HG02970 (cell line): ENCODE data around the gene CSRP1.
"Not testable (repeated sequence)": the region's sequence is repeated elsewhere in the genome, so short reads cannot be mapped to it uniquely, and the experiment has no call there.

Experiments
- ATAC-seq: cut with Tn5 transposase; IDR thresholded peaks from one replicate; pipeline ENCODE4 v1.9.1; 2021; ENCODE audit warnings: mild to moderate bottlenecking, moderate library complexity, moderate number of reproducible peaks; ENCODE audit not compliant: unreplicated experiment, low FRiP score

Gene CSRP1

DNA sequence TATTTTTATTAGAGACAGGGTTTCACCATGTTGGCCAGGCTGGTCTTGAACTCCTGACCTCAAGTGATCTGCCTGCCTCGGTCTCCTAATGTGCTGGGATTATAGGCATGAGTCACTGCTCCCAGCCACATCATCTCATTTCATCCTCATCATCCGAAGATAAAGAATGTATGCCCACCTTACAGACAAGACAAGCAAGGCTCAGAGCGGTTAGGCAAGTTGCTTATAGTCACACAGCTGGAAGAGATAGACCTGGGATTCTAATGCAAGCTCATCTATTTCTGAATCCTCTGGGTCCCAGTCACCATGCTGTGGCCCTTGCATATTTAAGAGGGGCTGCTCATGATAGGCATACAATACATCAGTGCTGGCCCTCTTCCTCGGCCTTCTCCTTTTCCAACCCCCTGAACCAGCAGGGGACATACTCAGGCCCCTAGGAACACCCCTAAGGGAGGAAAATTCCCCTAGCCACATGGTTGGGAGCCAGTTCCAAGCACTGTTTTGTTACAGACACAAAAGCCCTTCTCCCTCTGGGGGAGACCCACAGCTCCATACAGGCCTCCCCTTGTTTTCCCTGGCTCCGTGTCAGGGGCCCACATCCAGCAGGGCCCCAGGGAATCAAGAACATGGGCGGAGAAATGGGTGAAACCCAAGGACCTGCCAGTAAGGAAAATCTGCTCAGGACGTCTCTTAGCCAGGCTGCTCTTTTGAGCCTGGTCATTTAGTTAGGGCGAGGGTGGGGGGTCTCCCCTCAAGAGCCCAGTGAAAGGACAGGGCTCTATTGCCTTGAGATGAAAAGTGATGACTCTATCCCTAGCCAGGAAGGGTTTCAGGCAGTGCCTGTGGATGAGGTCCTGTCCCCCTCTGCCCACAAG, 6.9 kb downstream of the CSRP1 start:
- ATAC-seq = no peak

DNA sequence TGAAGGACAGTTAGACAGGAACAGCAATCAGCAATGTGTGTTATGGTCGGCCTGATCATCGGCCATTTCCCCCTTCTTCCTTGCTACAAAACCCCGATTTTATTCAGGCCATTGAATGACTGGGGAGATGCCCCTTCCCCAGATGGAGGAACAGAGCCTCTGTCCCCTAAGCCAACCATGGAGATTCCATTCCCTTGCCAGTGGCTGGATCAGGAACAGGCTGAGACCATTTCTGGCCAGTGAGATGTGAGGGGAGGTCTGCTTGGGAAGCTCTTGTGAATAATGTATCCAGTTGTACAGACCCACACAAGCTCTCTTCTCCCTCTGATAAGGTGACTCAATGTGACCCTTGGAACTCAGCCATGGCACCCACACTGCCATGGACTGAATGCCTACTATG, 7.7 kb downstream of the CSRP1 start:
- ATAC-seq = no peak

DNA sequence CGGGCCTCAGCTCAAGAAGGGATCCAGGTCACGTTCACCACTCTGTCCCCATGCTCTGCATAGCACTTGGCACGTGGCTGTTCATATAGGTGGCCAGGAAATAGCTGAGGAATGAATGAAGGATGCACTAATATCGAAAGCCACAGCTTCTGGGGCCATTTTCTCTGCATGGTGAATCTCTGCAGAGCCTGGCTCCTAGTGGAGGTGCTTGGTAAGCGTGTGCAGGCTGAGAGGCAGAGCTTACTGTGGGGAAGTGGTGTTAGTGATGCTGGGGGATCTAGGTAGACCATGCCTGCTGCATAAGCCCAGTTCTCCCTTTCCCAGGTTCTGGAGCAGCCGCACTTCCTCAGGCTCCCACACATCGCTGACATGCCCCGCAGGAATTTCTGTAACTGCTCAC, 8.3 kb downstream of the CSRP1 start:
- no peak for ATAC-seq

DNA sequence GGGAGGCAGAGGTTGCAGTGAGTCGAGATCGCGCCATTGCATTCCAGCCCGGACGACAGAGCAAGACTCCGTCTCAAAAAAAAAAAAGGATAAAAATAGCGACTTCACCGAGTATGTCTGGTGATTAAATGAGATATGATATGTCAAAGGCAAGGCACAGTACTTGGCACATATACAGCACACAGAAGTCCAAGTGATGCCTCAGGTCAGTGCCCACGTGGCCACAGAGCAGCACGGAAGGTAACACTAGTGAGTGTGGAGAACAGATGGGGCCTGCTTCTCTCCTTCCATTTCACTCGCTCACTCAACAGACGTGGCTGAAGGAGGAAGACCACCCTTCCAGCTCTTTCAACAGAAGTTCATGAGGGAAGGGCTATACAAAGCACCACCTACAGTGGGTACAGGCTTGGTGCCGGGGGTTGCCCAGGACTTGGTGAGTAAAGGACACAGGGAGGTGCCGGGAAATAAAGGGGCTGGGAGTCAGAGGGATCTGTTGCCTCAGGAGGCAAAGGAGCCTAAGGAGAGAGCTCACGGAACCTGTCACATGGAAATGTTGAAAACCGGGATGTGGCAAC, 8.9 kb downstream of the CSRP1 start:
- ATAC-seq = no peak

DNA sequence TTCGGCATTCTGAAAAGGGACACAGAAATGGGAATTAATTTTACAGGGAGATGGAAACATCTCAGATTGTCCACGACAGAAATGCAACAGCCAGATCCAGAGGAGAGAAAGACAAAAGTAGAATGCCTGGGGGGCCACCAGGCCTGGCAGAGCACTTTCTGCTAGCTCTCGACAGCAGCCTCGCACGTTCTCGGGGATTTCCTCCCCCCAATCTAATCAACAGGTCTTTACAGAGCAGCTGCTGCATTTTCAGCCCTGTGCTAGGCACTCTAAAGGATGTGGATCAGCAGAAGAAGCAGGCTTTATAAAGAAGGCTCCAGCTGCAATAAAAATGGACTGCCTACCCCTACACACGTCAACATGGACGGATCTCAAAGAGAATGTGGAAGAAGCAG, 10.6 kb downstream of the CSRP1 start:
- ATAC-seq = no peak

DNA sequence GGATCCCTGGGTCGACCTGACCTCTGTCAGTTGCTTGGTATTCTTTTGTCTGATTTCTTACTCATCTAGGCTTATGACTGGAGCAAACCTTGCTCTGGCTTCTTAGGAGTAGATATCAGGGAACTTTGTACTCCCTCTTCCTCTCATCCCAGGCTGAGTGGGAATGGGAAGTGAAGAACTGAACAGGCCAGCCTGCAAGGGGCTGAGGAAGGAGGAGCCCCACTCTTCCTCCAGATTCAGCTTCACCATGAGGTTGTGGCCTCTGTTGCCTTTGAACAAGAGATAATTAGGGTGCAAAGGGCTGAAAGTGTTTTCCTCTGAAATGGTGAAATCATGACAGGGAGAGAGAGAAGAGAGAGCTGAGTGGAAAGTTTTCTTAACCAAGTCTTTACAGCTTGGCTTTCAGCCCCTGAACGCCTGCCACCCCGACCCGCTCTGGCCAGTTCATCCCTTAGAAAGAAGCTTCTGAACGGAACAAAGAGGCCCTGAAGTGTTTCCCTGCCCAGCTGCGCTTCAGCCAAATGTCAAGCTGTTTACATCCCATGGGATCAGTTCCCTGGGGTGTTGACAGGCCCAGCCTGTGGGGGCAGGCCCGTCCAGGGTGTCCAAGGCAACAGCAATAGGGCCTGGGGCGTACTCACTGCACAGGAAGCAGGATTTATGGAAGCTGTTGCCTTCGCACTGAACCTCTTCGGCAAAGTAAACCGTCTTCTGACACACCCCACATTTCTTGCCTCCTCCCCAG, 11.2 kb downstream of the CSRP1 start:
- no peak for ATAC-seq

DNA sequence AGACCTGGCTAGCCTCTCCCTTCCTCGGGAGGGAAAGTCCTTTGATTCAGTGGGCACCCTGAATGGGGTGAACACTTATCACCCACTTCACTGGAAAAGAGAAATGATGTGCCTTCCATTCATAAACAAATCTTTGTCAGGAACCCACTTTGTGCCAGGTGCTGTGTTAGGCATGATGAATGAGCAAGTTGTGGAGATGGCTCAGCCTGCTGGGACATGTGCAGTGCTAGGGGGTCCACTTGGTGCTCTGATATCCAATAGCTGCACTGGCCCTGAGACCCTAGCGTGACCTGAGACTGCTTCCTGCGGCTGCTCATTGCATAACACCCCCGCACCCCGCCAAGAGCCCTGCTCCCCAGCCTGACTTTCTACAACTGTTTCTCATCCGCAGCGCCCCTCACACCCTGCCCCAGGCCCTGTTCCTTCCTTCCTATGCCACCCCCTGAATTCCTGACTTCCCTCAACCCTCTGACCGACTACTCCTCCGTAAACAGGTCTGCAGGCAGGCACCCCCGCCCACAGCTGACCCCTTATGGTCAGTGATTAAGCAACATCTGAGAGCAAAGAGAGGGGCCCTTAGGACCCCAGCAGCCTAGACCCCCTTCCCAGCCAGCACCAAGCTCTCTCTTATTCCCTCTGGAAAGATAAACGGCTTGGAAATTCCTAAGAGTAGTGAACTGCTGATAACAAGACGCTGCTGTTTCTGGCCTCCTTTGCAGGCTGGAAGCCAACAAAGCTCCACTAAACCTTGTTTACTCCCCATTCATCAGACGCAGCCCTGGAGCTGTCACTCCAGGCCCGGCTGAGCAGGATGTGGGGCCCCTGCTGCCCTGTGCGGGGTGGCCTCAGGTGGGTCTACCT, 12.9 kb downstream of the CSRP1 start:
- ATAC-seq = no peak

DNA sequence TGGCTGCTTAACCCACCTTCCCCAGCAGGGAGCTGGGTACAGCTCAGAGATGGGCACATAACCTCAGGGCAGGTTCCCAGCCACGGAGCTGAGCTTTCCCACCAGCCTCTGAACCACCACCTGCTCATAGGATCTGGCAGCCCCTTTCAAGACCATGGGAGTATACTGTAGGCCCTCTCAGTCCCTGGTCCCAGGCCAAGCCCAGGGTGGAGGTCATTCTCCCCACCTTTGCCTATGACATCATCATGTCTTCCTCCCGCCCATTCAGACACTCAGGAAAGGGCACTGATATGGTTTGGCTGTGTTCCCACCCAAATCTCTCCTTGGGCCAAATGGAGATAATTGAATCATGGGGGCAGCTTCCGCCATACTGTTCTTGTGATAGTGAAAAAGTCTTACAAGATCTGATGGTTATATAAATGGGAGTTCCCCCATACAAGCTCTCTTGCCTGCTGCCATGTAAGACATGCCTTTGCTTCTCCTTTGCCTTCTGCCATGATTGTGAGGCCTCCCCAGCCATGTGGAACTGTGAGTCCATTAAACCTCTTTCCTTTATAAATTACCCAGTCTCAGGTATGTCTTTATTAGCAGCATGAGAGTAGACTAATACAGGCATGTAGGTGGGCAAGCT, 13.8 kb downstream of the CSRP1 start:
- ATAC-seq = not testable (repeated sequence)

DNA sequence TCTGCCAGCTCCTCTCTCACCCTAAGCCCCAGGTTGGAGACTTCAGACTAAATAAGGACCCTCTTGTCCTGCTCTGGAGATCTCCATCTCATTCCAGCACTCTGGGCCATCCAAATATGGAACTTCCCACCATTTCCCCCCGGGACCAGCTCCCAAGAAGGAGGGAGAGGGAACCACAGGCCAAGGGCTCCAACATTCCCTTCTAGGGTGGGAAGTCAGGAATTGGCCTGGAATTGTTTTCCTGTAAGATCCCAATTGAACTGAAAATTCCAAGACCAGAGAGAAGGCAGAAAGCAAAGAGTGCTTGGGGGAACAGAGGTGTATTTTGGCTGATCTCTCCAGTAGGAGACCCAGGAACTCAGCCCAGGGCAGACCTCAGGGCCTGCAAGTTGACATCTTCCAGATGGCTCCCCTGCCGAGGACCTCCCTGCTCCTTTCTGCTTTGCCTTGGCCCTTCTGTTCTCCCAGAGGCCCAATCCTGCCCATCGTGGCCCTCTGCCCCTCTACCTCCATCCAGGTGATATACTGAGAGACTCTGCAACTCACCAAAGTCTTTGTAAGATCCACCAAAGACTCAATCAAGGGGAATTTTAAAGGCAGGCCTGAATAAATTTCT, 14.9 kb downstream of the CSRP1 start:
- ATAC-seq = no peak

DNA sequence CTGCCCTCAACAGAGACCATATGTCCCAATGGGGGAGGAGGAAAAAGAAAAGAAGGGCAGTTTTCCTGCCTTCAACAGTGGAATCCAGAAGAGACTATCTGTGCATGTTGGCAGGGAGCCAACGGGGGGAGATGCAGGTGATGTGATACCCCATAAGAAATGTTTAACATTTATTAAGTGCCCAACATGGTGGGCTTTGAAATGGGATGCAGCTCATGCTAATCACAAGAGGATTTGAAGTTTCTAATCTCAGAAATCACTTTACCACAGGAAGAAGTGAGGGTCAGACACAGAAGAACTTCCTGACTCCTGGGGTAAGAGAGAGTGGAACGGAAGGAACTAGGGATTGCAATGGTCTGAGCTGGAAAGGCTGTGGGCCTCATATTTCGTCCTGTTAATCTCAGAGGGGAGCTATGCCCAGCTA, 16.2 kb downstream of the CSRP1 start:
- no peak for ATAC-seq

DNA sequence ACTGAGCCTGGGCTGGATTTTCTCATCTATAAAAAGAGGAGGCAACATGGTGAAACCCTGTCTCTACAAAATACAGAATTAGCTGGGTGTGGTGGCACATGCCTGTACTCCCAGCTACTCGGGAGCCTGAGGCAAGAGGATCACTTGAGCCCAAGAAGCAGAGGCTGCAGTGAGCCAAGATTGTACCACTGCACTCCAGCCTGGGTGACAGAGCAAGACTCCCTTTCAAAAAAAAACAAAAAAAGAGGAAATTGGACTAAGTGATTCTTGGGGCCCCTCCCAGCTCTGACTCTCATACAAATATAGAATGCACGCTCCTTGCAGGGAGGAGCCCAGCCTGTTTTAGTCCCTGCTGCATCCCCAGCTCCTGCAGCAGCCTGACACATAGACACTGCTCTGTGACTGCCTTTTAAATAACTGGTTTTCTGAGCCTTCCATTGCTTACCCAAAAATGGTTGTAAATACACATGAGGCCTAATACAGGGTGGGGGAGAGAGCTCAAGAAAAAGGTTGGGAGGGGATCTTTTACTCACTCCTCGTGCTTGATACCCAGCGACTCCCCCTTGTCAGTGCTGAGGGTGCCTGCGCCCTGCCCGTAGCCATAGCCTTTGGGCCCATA, 17.2 kb downstream of the CSRP1 start:
- no peak for ATAC-seq

DNA sequence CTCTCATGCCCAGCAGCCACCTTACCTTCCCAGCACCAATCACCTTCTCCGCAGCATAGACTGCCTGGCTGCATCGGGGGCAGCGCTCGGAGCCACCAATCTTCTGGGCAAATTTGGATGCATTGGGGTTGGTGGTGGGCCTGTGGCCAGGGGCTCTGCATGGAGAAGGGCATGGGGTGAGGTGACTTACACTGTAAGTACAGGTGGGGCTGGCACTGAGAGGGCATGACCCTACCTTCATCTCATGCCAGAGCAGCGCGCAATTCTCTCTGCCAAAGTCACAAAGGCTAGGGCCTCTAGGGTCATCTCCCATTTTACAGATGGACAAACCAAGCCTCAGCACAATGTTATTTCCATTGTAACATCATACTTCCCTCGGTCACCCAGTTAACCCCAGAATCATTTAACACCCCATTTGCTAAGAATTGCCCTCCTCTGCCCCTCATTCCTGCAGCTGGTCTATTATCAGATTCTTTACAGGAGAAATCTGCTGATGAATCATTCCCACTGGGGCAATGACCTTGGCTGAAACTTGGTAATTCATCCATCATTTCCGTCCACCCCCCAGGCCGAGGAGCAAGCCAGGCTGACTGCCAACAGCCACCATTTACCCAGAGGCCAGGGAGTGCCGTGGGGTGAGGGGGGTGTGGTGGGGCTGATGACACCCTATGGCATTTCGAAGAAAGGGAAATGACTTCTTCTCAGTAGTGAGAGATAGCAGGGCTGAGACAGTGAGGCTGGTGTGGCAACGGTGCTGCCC, 17.9 kb downstream of the CSRP1 start:
- no peak for ATAC-seq

DNA sequence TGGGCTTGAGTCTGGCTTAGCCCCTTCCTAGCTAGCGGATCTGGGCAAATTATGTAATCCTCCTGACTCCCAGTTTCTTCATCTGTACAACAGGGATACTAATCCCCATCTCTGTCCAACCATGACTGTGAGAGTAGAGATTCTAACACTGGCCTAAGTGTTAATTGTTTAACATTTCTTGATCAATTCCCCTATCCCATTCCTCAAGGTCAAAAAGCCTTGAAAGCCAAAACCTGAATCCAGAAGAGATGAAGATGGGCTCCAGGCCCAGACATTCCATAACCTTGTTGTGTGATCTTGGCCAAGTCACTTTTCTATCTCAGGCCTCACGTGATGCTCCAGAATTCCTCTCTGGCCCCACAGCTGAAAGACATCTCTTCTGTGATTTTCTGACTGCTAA, 19.2 kb downstream of the CSRP1 start:
- ATAC-seq = no peak

DNA sequence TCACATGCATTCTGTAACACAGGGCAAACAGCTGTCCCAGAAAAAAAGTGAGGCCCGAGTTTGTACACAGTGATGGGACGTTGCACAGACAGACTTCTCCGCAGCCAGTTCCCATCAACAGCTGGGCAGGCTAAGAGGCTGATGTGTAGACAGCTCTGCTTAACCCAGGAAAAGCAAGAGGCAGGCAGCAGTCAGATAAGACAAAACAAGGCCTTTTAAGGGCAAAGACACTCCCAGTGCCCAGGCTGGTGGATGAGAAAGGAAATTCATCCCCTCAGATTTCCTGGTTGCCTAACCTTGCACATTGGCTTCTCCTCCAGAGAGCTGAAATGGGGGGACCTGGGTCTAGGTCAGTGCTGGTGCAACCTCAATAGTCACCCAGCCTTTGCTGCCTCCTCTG, 20.7 kb downstream of the CSRP1 start:
- no peak for ATAC-seq

DNA sequence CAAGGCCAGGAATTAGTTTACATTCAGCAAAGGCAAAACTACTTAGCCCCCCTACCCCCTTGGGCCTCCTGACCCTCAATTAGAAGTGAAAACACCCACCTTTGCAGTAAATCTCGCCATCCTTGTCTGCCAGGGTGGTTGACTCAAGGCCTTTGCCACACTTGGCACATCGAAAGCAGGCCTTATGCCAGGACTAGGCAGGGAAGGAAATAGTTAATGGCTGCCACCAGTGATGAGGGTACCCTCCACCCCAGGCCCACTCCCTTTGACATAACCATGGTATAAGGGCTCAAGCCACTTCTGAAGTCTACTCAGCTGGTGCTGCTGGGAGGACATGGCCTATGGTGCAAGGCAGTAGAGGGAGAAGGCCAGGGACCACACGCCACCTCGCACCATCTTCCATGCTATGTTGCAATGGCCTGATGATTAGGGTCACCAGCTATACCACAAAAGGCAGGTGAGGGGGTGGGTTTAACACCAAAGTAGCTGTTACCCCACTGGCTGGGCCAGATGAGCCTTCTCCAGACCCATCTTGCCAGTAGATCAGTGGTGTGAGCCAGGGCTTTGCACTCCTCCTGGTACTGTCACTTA, 21.6 kb downstream of the CSRP1 start:
- no peak for ATAC-seq

DNA sequence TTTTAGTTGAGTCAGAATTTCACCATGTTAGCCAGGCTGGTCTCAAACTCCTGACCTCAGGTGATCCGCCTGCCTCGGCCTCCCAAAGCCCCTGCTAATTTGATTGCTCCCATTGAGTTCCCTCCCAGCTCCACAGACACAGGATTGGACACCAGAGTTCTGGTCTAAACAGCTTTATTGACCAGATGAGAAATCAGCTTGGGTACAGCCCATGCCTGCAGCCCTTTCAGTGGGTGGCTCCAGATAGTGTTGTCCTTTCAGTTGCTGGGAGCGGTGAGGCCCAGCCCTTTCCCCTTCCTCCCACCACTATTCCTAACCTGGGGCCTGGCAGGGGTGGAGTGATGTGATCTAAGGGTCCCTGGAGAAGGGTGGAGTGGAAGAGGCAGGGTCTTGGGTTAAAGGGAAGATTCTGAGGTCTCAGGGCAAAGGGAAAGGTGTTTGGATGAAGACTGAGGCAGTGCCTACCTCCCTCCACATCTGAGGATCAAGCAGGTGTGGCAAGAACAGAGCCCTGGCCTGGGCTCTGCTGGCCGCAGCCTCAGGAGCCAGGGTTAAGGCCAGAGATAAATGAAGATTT, 23.5 kb downstream of the CSRP1 start:
- ATAC-seq = no peak

DNA sequence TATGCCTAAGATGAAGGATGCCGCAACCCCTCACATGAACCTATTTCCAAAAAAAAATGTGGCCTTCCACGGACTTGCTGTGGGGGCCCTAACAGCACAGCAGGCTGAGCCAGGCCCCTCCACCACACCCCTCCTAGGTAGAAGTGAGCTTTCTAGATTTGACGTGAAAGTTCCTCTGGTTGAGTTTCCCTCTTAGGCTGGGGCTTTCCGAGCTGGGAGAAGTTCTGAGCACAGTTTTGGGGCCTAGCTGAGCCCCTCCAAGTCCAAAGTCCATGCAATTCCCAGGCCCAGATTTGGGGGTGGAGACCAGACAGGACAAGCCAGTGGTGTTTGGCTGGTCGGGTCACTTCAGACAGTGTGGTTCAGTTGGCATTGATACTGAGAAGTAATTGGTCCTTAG, 24.2 kb downstream of the CSRP1 start:
- ATAC-seq = no peak
